Stimulated activated CD4-positive, alpha-beta T cell treated with anti-CD3 and anti-CD28 coated beads, Interleukin-1b, Interleukin-23, amount 100 ng/mL, for 24 hours (primary cell): ENCODE data around the gene HOOK2.
"Not testable (repeated sequence)": the region's sequence is repeated elsewhere in the genome, so short reads cannot be mapped to it uniquely, and the experiment has no call there.

Experiments
- DNase-seq, 4 experiments: peaks; one replicate each; pipeline ENCODE4 v3.0.0-alpha.2; 2020; ENCODE audit warnings: low read depth in 4 of 4, low spot score in 1 of 4

Gene HOOK2, protein sequence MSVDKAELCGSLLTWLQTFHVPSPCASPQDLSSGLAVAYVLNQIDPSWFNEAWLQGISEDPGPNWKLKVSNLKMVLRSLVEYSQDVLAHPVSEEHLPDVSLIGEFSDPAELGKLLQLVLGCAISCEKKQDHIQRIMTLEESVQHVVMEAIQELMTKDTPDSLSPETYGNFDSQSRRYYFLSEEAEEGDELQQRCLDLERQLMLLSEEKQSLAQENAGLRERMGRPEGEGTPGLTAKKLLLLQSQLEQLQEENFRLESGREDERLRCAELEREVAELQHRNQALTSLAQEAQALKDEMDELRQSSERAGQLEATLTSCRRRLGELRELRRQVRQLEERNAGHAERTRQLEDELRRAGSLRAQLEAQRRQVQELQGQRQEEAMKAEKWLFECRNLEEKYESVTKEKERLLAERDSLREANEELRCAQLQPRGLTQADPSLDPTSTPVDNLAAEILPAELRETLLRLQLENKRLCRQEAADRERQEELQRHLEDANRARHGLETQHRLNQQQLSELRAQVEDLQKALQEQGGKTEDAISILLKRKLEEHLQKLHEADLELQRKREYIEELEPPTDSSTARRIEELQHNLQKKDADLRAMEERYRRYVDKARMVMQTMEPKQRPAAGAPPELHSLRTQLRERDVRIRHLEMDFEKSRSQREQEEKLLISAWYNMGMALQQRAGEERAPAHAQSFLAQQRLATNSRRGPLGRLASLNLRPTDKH

DNA sequence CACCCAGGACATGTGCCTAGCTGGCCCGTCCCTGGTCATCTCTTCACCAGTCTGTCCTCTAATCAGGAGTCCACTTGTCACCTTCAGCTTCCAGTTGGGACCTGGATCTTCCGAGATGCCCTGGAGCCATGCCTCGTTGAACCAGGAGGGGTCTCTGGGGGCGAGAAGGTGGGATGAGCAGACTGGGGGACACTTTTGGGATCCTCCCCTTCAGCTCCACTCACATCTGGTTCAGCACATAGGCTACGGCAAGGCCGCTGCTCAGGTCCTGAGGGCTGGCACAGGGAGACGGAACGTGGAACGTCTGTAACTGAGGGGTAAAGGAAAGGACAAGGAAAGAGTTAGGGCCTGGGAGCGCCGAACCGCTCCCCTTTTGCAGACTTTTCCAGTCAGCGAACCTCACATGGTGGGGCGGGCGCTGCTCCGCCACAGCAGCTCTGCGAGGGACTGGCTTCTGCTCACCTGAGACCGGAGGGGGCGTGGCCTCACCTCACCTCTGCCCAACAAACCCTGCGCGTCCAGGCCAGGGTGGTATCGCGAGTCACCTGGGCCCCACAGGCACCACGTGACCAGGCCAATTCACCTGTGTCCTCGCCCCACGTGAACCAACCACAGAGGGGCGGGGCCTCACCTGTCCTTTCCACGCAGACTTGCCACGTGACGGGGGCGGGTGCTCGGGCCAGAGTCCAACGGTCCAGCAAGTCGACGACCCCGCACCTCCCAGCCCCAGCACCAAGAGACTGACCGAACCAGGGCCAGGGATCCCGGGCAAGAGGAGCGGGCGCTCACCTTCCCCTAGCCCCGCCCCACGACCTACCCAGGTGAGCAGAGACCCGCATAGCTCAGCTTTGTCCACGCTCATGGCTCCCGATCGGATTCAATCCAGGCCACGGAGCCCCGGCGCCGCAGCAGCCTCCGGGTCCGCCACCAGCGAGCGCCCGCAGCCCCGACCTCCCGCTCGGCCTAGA, at the start of gene HOOK2:
TSS of gene HOOK2 (minus strand) at position 965 of the 968 bp plus-strand sequence. CDS start at position 862, 103 bp downstream.
- DNase-seq = no peak

DNA sequence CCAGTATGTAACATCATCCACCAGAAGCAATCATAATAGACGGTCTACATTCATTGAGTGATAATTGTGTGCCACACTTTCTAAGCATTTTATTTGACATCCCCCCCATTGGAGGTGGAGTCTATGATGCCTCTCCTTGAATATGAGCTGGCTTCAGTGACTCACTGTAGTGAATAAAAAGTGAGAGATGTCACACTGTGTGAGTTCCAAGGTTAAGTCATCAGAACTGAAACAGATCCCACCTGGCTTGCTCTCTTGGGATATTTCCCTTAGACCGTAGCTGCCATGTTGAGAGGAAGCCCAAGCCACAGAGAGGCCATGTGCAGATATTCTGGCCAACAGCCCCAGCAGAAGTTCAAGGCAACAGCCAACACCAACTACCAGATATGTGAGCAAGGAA, 46.4 kb upstream of the HOOK2 start:
- no peak for DNase-seq

DNA sequence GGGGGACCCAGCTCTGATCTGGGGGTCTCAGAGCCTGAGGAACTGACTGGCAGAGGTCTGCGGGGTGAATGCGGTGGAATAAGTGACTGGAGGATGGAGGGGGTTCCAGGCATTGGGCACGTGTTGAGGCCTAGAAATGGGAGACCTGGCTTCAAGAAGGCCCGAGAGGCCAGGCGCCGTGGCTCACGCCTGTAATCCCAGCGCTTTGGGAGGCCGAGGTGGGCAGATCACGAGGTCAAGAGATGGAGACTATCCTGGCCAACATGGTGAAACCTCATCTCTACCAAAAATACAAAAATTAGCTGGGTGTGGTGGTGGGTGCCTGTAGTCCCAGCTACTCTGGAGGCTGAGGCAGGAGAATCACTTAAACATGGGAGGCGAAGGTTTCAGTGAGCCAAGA, 42.5 kb upstream of the HOOK2 start:
- DNase-seq = not testable (repeated sequence)

DNA sequence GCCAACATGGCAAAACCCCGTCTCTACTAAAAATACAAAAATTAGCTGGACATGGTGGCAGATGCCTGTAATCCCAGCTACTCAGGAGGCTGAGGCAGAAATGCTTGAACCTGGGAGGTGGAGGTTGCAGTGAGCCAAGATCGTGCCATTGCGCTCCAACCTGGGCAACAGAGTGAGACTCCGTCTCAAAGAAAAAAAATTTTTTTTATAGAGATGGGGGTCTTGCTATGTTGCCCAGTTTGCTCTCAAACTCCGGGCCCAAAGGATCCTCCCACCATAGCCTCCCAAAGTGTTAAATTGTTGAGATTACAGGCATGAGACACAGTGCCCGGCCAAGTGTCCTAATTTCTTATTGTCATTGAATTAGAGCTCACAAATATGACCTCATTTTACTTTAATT, 41.8 kb upstream of the HOOK2 start:
- DNase-seq = not testable (repeated sequence)

DNA sequence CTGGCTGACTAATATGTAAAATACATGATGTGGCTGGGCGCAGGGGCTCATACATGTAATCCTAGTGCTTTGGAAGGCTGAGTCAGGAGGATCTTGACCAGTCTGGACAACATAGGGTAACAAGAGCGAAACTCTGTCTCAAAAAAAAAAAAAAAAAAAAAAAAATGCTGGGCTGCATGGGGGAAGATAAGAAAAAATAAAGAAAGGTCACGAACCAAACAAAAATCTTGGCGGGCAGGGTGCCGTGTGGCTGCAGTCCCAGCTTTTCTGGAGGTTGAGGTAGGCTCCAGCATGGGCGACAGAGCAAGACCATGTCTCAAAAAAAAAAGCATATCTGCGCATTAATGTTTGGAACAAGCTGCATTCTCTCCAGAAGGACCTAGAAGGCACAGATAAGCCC, 39.7 kb upstream of the HOOK2 start:
- no peak for DNase-seq

DNA sequence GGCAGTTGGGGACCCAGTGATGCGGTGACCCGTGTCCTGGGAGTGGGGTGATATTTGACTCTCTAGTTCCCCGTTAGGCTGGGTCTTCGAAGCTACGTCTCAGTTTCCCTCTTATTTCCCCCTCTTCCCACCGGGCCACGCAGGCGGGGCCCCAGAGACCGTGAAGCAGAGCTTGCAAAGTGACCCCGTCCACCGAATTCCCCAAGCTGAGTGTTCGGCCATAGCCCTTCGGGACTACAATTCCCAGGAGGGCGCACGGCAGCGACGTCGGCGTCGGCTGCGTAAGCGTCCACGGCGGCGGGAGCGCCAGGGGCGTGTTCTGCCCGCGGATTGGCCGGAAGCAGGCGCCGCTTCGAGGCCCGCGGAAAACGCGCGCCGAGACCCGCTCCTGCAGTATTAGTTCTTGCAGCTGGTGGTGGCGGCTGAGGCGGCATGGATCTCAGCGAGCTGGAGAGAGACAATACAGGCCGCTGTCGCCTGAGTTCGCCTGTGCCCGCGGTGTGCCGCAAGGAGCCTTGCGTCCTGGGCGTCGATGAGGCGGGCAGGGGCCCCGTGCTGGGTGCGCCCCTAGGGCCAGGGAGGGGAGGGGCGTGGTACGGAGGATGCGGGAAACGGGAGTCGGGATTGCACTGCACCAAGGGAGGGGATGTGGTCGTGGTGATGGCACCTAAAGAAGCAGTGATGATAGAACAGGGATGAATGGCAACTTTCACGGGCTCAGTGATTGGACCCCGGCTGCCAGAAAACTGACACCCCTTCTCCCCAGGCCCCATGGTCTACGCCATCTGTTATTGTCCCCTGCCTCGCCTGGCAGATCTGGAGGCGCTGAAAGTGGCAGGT, 31.1 kb upstream of the HOOK2 start, which contains the start of gene RNASEH2A:
TSS of gene RNASEH2A (plus strand) at position 343 of the 840 bp plus-strand sequence. CDS start at position 433, 90 bp downstream.
- peak in 3 of 4 experiments; percentile 72 to 85 (median 83) for DNase-seq

DNA sequence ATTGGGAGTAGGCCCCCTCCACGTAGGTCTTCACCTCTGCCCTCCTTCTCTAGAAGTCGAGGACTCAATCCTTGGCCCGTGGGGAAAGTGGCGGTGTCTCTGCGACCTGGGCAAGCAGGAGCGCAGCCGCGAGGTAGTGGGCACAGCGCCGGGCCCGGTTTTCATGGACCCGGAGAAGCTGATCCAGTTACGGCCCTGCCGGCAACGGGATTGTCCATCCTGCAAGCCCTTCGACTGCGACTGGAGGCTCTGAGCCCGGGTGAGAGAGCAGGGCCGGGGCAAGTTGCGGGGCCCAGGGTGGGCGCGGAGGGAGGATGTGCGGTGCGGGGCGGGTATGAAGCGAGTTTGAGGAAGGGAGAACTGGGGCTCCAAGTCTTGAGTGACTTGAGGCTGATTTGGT, 28.7 kb upstream of the HOOK2 start:
- DNase-seq = no peak

DNA sequence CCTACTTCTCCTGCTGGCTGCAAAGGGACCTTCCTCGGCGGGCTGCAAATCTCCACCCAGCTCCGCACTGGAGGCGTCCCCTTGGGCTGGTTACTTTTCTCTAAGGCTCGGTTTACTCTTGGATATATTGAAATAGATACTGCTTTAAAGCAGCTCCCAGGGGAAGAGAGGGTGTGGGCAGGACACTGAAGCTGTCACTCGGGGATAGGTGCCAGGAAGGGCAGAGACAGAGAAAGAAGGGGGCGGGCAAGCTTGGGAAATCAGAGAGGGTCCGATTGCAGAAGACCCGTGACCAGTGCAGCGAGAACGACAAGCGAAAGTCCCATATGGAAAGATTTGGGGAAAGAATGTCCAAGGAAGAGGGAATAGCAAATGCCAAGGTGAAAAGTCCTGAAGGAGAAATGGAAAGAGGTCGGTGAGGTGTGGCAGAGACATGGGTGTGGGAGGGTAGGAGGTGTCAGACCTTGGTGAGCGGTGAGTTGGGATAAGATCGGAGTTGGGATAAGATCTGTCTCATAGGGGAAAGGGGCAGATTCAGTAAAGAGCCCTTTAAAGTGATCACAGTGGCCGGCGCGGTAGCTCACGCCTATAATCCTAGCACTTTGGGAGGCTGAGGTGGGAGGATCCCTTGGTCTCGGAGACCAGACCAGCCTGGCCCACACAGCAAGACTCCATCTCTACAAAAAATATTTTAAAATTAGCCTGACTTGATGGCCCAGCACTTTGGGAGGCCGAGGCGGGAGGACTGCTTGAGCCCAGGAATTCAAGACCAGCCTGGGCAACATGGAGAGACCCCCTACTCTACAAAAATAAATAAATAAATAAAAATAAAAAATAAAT, 27.1 kb upstream of the HOOK2 start:
- DNase-seq = no peak

DNA sequence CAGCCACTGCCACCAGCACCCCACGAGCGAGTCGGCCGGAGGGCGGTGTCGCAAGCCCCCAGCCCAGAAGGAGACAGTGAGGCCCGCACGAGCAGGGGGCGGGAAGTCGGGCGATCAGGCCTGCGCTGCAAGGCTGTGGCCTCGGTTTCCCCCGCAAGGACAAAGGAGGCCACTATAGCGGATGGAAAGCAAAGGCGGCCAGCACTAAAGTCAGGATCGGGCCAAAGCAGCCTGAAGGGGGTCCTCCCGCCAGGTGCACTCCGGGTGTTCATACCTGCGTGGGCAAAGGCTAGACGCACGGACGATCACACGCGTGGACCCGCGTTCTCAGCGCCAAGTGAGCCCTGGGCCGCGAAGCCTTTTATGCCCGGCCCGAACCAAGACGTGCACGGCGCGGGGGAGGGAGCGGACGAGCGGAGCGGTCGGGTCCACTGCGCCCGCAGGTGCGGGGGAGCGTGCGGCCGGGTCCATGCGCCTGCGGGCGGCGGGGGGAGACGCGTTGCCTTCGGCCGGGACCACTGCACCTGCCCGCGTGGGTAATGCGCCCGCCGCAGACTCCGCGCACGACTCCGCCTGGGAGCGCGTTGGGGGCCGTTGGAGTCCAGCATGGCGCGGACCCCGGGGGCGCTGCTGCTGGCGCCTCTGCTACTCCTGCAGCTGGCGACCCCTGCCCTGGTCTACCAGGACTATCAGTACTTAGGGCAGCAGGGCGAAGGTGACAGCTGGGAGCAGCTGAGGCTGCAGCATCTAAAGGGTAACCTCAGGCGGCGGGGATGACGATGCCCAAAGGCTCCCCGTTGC, 26.3 kb upstream of the HOOK2 start, which contains the start of the genes PRDX2 and THSD8:
TSS of gene PRDX2 (minus strand) at position 335 of the 801 bp plus-strand sequence. CDS start 539 bp downstream, outside the sequence.
TSS of gene THSD8 (plus strand) at position 604 of the 801 bp plus-strand sequence. CDS start at position 607, 3 bp downstream.
- DNase-seq = peak in 2 of 4 experiments; percentile 65 to 69

DNA sequence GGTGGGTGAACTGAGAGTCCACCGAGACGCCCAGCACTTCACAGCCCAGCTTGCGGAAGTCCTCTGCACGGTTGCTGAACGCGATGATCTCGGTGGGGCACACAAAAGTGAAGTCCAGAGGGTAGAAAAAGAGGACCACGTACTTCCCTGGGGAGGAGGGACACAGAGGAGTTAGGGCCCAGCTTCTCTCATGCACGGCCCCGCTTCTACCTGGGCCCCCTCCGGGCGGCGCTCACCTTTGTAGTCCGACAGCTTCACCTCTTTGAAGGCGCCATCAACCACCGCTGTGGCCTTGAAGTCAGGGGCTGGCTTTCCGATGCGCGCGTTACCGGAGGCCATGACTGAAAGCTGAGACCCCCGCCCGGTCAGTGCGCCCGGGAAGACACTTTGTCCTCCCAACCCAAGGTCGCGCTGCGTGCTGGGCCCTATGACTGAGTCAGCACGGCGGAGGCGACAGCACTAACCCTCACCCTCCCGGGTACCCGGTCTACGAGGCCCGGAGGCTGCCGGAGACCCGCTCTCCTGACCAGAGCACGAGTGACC, 25.6 kb upstream of the HOOK2 start:
- DNase-seq = no peak

DNA sequence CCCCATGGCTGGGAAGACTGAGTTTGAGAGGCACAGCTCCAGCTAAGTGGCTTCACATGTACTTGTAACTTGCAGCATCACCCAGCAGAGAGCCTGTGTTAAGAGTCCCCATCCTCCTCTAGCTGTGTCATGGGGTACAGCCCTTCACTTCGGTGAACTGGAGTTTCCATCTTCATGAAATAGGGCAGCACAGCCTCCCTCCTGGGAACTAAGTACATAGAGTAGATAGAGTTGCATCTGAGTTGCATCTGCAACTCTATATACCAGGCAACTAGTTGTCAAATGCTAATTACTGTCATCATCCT, 25.1 kb upstream of the HOOK2 start:
- DNase-seq = no peak

DNA sequence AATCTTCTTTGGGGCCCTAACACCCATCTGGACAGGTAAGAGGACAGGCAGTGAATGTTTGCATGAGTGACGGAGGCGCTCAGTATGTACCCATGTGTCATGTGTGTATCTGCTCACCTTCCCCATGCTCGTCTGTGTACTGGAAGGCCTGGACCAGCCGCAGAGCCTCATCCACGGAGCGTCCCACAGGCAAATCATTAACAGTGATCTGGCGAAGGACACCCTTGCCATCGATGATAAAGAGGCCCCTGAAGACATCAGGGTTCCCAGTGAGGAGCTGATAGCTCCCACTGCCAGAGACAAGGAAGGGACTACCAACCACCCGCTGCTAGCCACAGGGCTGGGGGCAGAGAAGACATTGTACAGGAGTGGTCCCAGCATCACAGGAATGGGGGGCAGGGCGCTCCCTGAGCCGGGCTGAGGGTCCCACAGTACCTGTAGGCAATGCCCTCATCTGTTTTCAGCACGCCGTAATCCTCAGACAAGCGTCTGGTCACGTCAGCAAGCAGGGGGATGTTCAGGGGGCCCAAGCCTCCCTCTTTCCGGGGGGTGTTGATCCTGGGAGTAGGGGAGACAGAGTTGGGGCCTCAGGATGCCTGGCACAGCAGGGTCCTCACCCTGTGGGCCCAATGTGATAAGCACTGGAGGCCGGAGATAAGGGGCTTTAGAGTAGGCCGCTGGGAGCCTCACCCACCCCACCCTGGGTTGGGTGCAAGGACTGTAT, 24.6 kb upstream of the HOOK2 start:
- no peak for DNase-seq

DNA sequence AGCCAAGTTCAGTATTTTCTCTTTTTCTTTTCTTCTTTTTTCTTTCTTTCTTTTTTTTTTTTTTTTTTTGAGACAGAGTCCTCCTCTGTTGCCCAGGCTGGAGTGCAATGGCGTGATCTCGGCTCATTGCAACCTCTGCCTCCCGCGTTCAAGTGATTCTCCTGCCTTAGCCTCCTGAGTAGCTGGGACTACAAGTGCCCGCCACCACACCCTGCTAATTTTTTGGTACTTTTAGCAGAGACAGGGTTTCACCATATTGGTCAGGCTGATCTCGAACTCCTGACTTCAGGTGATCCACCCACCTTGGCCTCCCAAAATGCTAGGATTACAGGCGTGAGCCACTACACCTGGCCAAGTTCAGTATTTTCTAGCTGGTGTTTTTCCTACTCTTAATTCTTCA, 22.3 kb upstream of the HOOK2 start:
- not testable (repeated sequence) for DNase-seq

DNA sequence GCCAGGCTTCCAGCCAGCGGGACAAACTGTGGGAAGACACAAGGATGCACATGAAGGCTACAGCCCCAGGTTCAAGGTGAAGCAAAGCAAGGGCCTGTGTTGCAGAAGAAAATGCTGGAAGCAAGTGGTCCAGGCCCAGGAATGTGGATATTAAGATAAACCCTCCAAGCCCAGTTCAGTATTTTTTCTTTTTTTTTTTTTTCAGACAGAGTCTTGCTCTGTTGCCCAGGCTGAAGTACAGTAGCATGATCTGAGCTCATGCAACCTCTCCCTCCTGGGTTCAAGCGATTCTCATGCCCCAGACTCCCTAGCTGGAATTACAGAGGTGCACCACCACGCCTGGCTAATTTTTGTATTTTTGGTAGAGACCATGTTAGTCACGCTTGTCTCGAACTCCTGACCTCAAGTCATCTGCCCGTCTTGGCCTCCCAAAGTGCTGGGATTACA, 21.8 kb upstream of the HOOK2 start:
- DNase-seq = no peak

DNA sequence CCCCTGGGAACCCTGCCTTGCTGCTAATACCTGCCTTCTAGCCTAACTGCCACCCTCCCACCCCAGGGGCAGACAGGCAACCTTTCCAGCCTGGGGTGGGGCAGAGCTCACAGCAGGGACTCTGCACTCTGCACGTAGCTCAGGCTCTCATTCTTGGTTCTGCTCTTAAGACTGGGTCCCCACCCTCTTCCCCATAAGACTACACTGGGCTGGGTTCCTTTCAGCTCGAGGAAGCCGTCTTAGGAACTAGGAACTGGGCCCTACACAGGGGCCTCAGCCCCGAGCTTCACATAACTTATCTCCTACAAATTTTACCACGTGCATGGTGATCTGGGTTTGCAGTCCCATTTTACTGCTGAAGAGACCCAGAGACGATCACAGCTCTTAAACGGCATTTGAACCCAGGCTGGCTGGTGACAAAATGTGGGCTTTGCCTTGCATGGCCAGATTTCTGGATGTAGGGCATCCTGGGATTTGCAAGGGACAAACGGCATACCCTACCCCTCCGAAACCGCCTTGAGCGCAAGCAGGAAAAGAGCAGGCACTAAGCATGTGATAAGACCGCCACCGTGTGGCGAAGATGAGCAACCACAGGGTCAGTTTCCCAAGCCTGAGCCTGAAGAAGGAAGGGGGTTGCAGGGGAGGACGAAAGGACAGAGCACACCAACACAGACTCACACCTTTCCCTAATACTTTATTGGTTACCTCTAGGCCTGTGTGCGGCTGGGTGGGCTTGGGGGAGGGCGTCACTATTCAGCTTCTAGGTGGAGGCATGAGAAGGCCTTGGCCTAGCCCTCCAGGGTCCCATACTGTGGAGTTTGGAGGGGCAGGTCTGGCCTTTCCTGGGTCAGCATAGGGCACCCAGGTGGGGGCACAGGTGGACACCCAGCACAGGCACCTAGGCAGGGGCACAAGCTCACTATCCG, 21.1 kb upstream of the HOOK2 start:
- DNase-seq = peak in 1 of 4 experiments; percentile 65

DNA sequence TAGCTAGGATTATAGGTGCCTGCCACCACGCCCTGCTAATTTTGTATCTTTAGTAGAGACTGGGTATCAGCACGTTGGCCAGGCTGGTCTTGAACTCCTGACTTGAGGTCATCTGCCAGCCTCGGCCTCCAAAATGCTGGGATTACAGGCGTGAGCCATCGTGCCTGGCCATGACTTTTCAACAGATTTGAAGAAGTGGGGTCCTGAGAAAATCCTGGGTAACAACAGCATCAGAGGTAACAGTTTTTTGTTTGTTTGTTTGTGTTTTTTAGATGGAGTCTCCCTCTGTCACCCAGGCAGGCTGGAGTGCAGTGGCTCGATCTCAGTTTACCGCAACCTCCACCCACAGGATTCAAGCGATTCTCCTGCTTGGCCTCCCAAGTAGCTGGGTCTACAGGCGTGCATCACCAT, 19.6 kb upstream of the HOOK2 start:
- DNase-seq = no peak
